ENCODE measurements around the gene ARID3B.

The ARID3B gene

GRCh38 chr15:74611341-74611740 is 70.3 kb downstream of the ARID3B start:
- Histone ChIP-seq H3K36me3 (ENCODE audit: insufficient read depth, low read length) (no peaks in the 10 kb centered on the region), H3K9ac (ENCODE audit: low read length) (no peak overlapping the region), H3K4me1 (ENCODE audit: insufficient read depth, low read length) (peaks cover 7% of the 10 kb centered on the region), H3K27me3 (ENCODE audit: control insufficient read depth in 1 of 2, insufficient read depth in 2 of 2, low read length in 2 of 2) (no peaks in the 10 kb centered on the region), H3K9me3 (ENCODE audit: low read length) (no peaks in the 10 kb centered on the region), H3K4me3 (ENCODE audit: low read depth in 1 of 2, low read length in 2 of 2) (no peak overlapping the region), H3K27ac (ENCODE audit: low read depth, low read length) (no peak overlapping the region)

GRCh38 chr15:74611834-74612233 is 70.8 kb downstream of the ARID3B start:
- Histone ChIP-seq H3K36me3 (ENCODE audit: insufficient read depth, low read length) (no peaks in the 10 kb centered on the region), H3K27ac (ENCODE audit: low read depth, low read length) (no peak overlapping the region), H3K9ac (ENCODE audit: low read length) (no peak overlapping the region), H3K27me3 (ENCODE audit: control insufficient read depth in 1 of 2, insufficient read depth in 2 of 2, low read length in 2 of 2) (no peaks in the 10 kb centered on the region), H3K4me1 (ENCODE audit: insufficient read depth, low read length) (peaks cover 12% of the 10 kb centered on the region), H3K9me3 (ENCODE audit: low read length) (no peaks in the 10 kb centered on the region), H3K4me3 (ENCODE audit: low read depth in 1 of 2, low read length in 2 of 2) (no peak overlapping the region)

- Histone ChIP-seq H3K27me3 (ENCODE audit: control insufficient read depth in 1 of 2, insufficient read depth in 2 of 2, low read length in 2 of 2) (no peaks in the 10 kb centered on the region), H3K27ac (ENCODE audit: low read depth, low read length) (no peak overlapping the region), H3K4me1 (ENCODE audit: insufficient read depth, low read length) (peaks cover 21% of the 10 kb centered on the region), H3K9me3 (ENCODE audit: low read length) (no peaks in the 10 kb centered on the region), H3K36me3 (ENCODE audit: insufficient read depth, low read length) (no peaks in the 10 kb centered on the region), H3K9ac (ENCODE audit: low read length) (no peak overlapping the region), H3K4me3 (ENCODE audit: low read depth in 1 of 2, low read length in 2 of 2) (no peak overlapping the region)
Observed at GRCh38 chr15:74612677-74613076, 71.7 kb downstream of the ARID3B start.

GRCh38 chr15:74613089-74613952 is 72.3 kb downstream of the ARID3B start:
- Histone ChIP-seq H3K4me1 (ENCODE audit: insufficient read depth, low read length) (peaks cover 27% of the 10 kb centered on the region), H3K27me3 (ENCODE audit: control insufficient read depth in 1 of 2, insufficient read depth in 2 of 2, low read length in 2 of 2) (no peaks in the 10 kb centered on the region), H3K4me3 (ENCODE audit: low read depth in 1 of 2, low read length in 2 of 2) (no peak overlapping the region), H3K9me3 (ENCODE audit: low read length) (no peaks in the 10 kb centered on the region), H3K9ac (ENCODE audit: low read length) (no peak overlapping the region), H3K27ac (ENCODE audit: low read depth, low read length) (no peak overlapping the region), H3K36me3 (ENCODE audit: insufficient read depth, low read length) (no peaks in the 10 kb centered on the region)

- Histone ChIP-seq H3K27ac (ENCODE audit: low read depth, low read length) (peak overlapping the region; percentile 89), H3K36me3 (ENCODE audit: insufficient read depth, low read length) (peaks cover 2% of the 10 kb centered on the region), H3K9ac (ENCODE audit: low read length) (peak overlapping the region; percentile 57), H3K4me1 (ENCODE audit: insufficient read depth, low read length) (peaks cover 30% of the 10 kb centered on the region), H3K27me3 (ENCODE audit: control insufficient read depth in 1 of 2, insufficient read depth in 2 of 2, low read length in 2 of 2) (no peaks in the 10 kb centered on the region), H3K9me3 (ENCODE audit: low read length) (no peaks in the 10 kb centered on the region), H3K4me3 (ENCODE audit: low read depth in 1 of 2, low read length in 2 of 2) (peak overlapping the region; percentile 63 to 76)
Observed at GRCh38 chr15:74613953-74614743, 73.1 kb downstream of the ARID3B start.

GRCh38 chr15:74614744-74615507 is 73.9 kb downstream of the ARID3B start:
- Histone ChIP-seq H3K36me3 (ENCODE audit: insufficient read depth, low read length) (peaks cover 10% of the 10 kb centered on the region), H3K27ac (ENCODE audit: low read depth, low read length) (peak overlapping the region; percentile 89), H3K9me3 (ENCODE audit: low read length) (no peaks in the 10 kb centered on the region), H3K4me3 (ENCODE audit: low read depth in 1 of 2, low read length in 2 of 2) (peak overlapping the region; percentile 63 to 76), H3K9ac (ENCODE audit: low read length) (peak overlapping the region; percentile 83), H3K27me3 (ENCODE audit: control insufficient read depth in 1 of 2, insufficient read depth in 2 of 2, low read length in 2 of 2) (no peaks in the 10 kb centered on the region), H3K4me1 (ENCODE audit: insufficient read depth, low read length) (peaks cover 30% of the 10 kb centered on the region)

- peak within 1 kb of the TSS; percentile 89 for H3K27ac ChIP-seq (ENCODE audit: low read depth, low read length)
- peak within 1 kb of the TSS; percentile 63 to 94 for H3K4me3 ChIP-seq (ENCODE audit: low read depth in 1 of 2, low read length in 2 of 2)
- no peaks in the 10 kb centered on the region for H3K27me3 ChIP-seq (ENCODE audit: control insufficient read depth in 1 of 2, insufficient read depth in 2 of 2, low read length in 2 of 2)
- peaks cover 34% of the 10 kb centered on the region for H3K4me1 ChIP-seq (ENCODE audit: insufficient read depth, low read length)
- peaks cover 18% of the 10 kb centered on the region for H3K36me3 ChIP-seq (ENCODE audit: insufficient read depth, low read length)
- H3K9me3 ChIP-seq (ENCODE audit: low read length) = no peaks in the 10 kb centered on the region
- peak within 1 kb of the TSS; percentile 95 for H3K9ac ChIP-seq (ENCODE audit: low read length)
Observed at GRCh38 chr15:74615508-74616365, 74.7 kb downstream of the ARID3B start, which contains the start of gene CLK3. Gene CLK3 (plus strand): TSS chr15:74615836. CDS start chr15:74619197, 3,361 bp downstream.

- Histone ChIP-seq H3K27me3 (ENCODE audit: control insufficient read depth in 1 of 2, insufficient read depth in 2 of 2, low read length in 2 of 2) (no peaks in the 10 kb centered on the region), H3K9me3 (ENCODE audit: low read length) (no peaks in the 10 kb centered on the region), H3K4me1 (ENCODE audit: insufficient read depth, low read length) (peaks cover 37% of the 10 kb centered on the region), H3K9ac (ENCODE audit: low read length) (peak overlapping the region; percentile 95), H3K4me3 (ENCODE audit: low read depth in 1 of 2, low read length in 2 of 2) (peak overlapping the region; percentile 63 to 94), H3K36me3 (ENCODE audit: insufficient read depth, low read length) (peaks cover 24% of the 10 kb centered on the region), H3K27ac (ENCODE audit: low read depth, low read length) (peak overlapping the region; percentile 89)
Observed at GRCh38 chr15:74616366-74616939, 75.4 kb downstream of the ARID3B start.

GRCh38 chr15:74616996-74617395 is 76.0 kb downstream of the ARID3B start:
- H3K9ac ChIP-seq (ENCODE audit: low read length) = peak overlapping the region; percentile 95
- H3K27ac ChIP-seq (ENCODE audit: low read depth, low read length) = peak overlapping the region; percentile 89
- H3K4me3 ChIP-seq (ENCODE audit: low read depth in 1 of 2, low read length in 2 of 2) = peak overlapping the region in 1 of 2 donors; percentile 94
- H3K27me3 ChIP-seq (ENCODE audit: control insufficient read depth in 1 of 2, insufficient read depth in 2 of 2, low read length in 2 of 2) = no peaks in the 10 kb centered on the region
- H3K4me1 ChIP-seq (ENCODE audit: insufficient read depth, low read length) = peaks cover 37% of the 10 kb centered on the region
- H3K9me3 ChIP-seq (ENCODE audit: low read length) = no peaks in the 10 kb centered on the region
- H3K36me3 ChIP-seq (ENCODE audit: insufficient read depth, low read length) = peaks cover 28% of the 10 kb centered on the region

- H3K36me3 ChIP-seq (ENCODE audit: insufficient read depth, low read length) = peaks cover 48% of the 10 kb centered on the region
Observed at GRCh38 chr15:74618841-74619596, 78.0 kb downstream of the ARID3B start.

More at GRCh38 chr15:74618841-74619596, 78.0 kb downstream of the ARID3B start:
- Histone ChIP-seq H3K4me3 (ENCODE audit: low read depth in 1 of 2, low read length in 2 of 2) (no peak overlapping the region), H3K4me1 (ENCODE audit: insufficient read depth, low read length) (peaks cover 34% of the 10 kb centered on the region), H3K27me3 (ENCODE audit: control insufficient read depth in 1 of 2, insufficient read depth in 2 of 2, low read length in 2 of 2) (no peaks in the 10 kb centered on the region), H3K27ac (ENCODE audit: low read depth, low read length) (no peak overlapping the region), H3K9ac (ENCODE audit: low read length) (no peak overlapping the region), H3K9me3 (ENCODE audit: low read length) (no peaks in the 10 kb centered on the region)
